GM12878 (cell line): ENCODE data around the gene TRMT44. TPM values are rescaled to one million over a fixed set of nuclear protein-coding genes. Genes with fewer than 3 reads are reported as not detected.

ENCODE experiments used
- ATAC-seq: fragments of 200-7000 bp; cut with Tn5 transposase; 3 replicates; pipeline ENCODE4 v1.9.1; 2020; ENCODE audit warnings: mild to moderate bottlenecking, moderate library complexity
- BruUV-seq: library from RNA; stranded (reverse); fragments of 400-500 nt; replicated peaks from 2 replicates; lab custom pipeline; 2021; lab: Mats Ljungman, UMichigan
- CTCF ChIA-PET: fragments of 300-600 bp; sonication (Branson Sonifier 250); formaldehyde crosslinking; extraction: SDS; loops from one replicate; lab custom pipeline; 2021; ENCODE audit warnings: inconsistent platforms; lab: Yijun Ruan, JAX
- POLR2A ChIA-PET: fragments of 350-600 bp; formaldehyde crosslinking; extraction: SDS; loops from one replicate; lab custom pipeline; 2021; ENCODE audit warnings: inconsistent platforms; lab: Charles Lee
- RAD21 ChIA-PET: fragments of 300-600 bp; sonication (Branson Sonifier 250); formaldehyde crosslinking; loops from one replicate; lab custom pipeline; 2023; ENCODE audit warnings: antibody characterized with exemption; ENCODE audit not compliant: unreplicated experiment; lab: Charles Lee
- SMC1A ChIA-PET: fragments of 300-600 bp; sonication (Branson Sonifier 250); formaldehyde crosslinking; loops from one replicate; lab custom pipeline; 2023; ENCODE audit not compliant: unreplicated experiment, uncharacterized antibody; lab: Charles Lee
- DNase-seq: peaks from one replicate; pipeline ENCODE4 v3.0.0-alpha.2; 2011; ENCODE audit warnings: low read depth, low spot score
- FAIRE-seq: peaks from 3 replicates; lab custom pipeline; 2011; peaks lifted over from hg19 to GRCh38; lab: Jason Lieb, UNC
- H2AFZ ChIP-seq: 2 replicates; pipeline ENCODE4 v1.6.0; 2011; ENCODE audit warnings: low read depth, low read length, control low read depth; ENCODE audit not compliant: control insufficient read depth
- H3K27ac ChIP-seq: 2 replicates; pipeline ENCODE4 v1.5.1; 2011; ENCODE audit warnings: control low read depth; ENCODE audit not compliant: control insufficient read depth, insufficient read depth
- H3K27me3 ChIP-seq, 2 experiments: replicated peaks in 1 of 2; 2 replicates each; pipeline versions ENCODE4 v1.6.0 to v1.6.1; 2011; ENCODE audit warnings: low read length in 1 of 2; ENCODE audit not compliant: control insufficient read depth in 2 of 2, insufficient read depth in 2 of 2
- H3K36me3 ChIP-seq, 2 experiments: 2 replicates each; pipeline ENCODE4 v1.5.1; 2011; ENCODE audit warnings: low read length in 1 of 2; ENCODE audit not compliant: control insufficient read depth in 2 of 2, insufficient read depth in 2 of 2
- H3K4me1 ChIP-seq: 2 replicates; pipeline ENCODE4 v1.6.1; 2011; ENCODE audit warnings: mild to moderate bottlenecking, low read length, moderate library complexity, mixed read lengths; ENCODE audit not compliant: control insufficient read depth, insufficient read depth
- H3K4me2 ChIP-seq: 2 replicates; pipeline ENCODE4 v1.6.0; 2011; ENCODE audit warnings: control low read depth; ENCODE audit not compliant: control insufficient read depth, insufficient read depth
- H3K4me3 ChIP-seq: fragments of 200-600 bp; sonication (generic); 2 replicates; pipeline ENCODE4 v1.5.1; 2016
- H3K79me2 ChIP-seq: 2 replicates; pipeline ENCODE4 v1.6.0; 2011; ENCODE audit warnings: low read length; ENCODE audit not compliant: control insufficient read depth, insufficient read depth
- H3K9ac ChIP-seq: 2 replicates; pipeline ENCODE4 v1.8.0; 2011; ENCODE audit warnings: low read length, control low read depth, mixed read lengths; ENCODE audit not compliant: control insufficient read depth, insufficient read depth
- H3K9me3 ChIP-seq: replicated peaks from 3 replicates; pipeline ENCODE4 v1.5.1; 2011; ENCODE audit warnings: mild to moderate bottlenecking, low read length; ENCODE audit not compliant: control insufficient read depth, insufficient read depth
- H4K20me1 ChIP-seq: 2 replicates; pipeline ENCODE4 v1.6.0; 2011; ENCODE audit not compliant: control insufficient read depth, insufficient read depth
- BACH1 ChIP-seq: fragments of 450-650 bp; IDR thresholded peaks from 2 replicates; pipeline ENCODE4 v1.6.1; 2017; ENCODE audit warnings: mild to moderate bottlenecking, borderline replicate concordance
- JUNB ChIP-seq: IDR thresholded peaks from 2 replicates; pipeline ENCODE4 v1.6.1; 2016; ENCODE audit warnings: antibody characterized with exemption, mild to moderate bottlenecking
- MEF2A ChIP-seq: IDR thresholded peaks from 2 replicates; pipeline ENCODE4 v1.6.1; 2011; ENCODE audit warnings: low read depth, mild to moderate bottlenecking, low read length, moderate library complexity; ENCODE audit not compliant: insufficient read depth
- MYB ChIP-seq: fragments of 150-350 bp; IDR thresholded peaks from 2 replicates; pipeline ENCODE4 v1.6.1; 2014; ENCODE audit warnings: mild to moderate bottlenecking, low read depth, low read length, borderline replicate concordance
- POU2F2 ChIP-seq: IDR thresholded peaks from 3 replicates; pipeline ENCODE4 v1.6.1; 2011; ENCODE audit warnings: low read depth, mild to moderate bottlenecking, low read length, borderline replicate concordance
- TAF1 ChIP-seq: IDR thresholded peaks from 2 replicates; pipeline ENCODE4 v1.6.1; 2011; ENCODE audit warnings: mild to moderate bottlenecking, low read depth, low read length, borderline replicate concordance
- WGBS: methylation state at CpG from one replicate; pipeline ENCODE4 v1.1.6; 2016; ENCODE audit warnings: low lambda C conversion rate; ENCODE audit not compliant: insufficient replicate concordance, insufficient coverage; ENCODE audit errors: missing lambda C conversion rate; 5-methylcytosine and 5-hydroxymethylcytosine counted together
- in situ Hi-C: fragments of 300-500 bp; cut with MboI; formaldehyde crosslinking; loops from 9 replicates; pipeline ENCODE4 v1.14.3; 2018; ENCODE audit warnings: mixed read lengths
- intact Hi-C: fragments of 100-400 bp; cut with micrococcal nuclease; formaldehyde crosslinking; loops from one replicate; pipeline ENCODE4 v1.14.2; 2022; ENCODE audit not compliant: unreplicated experiment
- polyA plus RNA-seq, 11 experiments: library from polyadenylated mRNA; depleted of rRNA in 4 of 11; unstranded in 6 of 11; stranded (reverse) in 5 of 11; fragments of >200 nt; fragmentation: Nextera tagmentation in 4 of 11; fragmentation: Illumina TruSeq in 1 of 11; extraction: Ambion mirVana in 4 of 11; extraction: Trizol in 1 of 11; gene quantifications; 1 replicate in 1 of 11; 2 replicates in 10 of 11; pipeline versions ENCODE4 v1.2.1 to v1.2.3, GENCODE V29; 2011 to 2016; ENCODE audit warnings: inconsistent platforms in 2 of 11, missing spikeins in 2 of 11, low read depth in 1 of 11
- total RNA-seq, 4 experiments: library from RNA; depleted of rRNA in 3 of 4; stranded (reverse); fragments of >200 nt in 3 of 4; fragmentation: Illumina TruSeq in 1 of 4; extraction: Trizol in 1 of 4; gene quantifications; 2 replicates each; pipeline versions ENCODE4 v1.2.1 to v1.2.3, GENCODE V29; 2013 to 2021
- TF ChIP-seq, protein P1 (sequence below): fragments of 450-650 bp; IDR thresholded peaks from 2 replicates; pipeline ENCODE4 v1.6.1; 2017; ENCODE audit warnings: antibody characterized with exemption, mild to moderate bottlenecking, moderate library complexity
- TF ChIP-seq, protein P2 (sequence below): IDR thresholded peaks from 2 replicates; pipeline ENCODE4 v1.6.1; 2011; ENCODE audit warnings: borderline replicate concordance, low read depth, mild to moderate bottlenecking, moderate library complexity, low read length; ENCODE audit not compliant: insufficient read depth, poor library complexity, severe bottlenecking
- TF ChIP-seq, protein P3 (sequence below): IDR thresholded peaks from 2 replicates; pipeline ENCODE4 v1.6.1; 2012; ENCODE audit warnings: low read length, inconsistent platforms
- TF ChIP-seq, protein P4 (sequence below): fragments of 450-650 bp; IDR thresholded peaks from 2 replicates; pipeline ENCODE4 v1.6.1; 2016; ENCODE audit warnings: mild to moderate bottlenecking
- TF ChIP-seq, protein P5 (sequence below): IDR thresholded peaks from 2 replicates; pipeline ENCODE4 v1.6.1; 2011; ENCODE audit warnings: low read depth, low read length, improper control_type of control experiment, borderline replicate concordance

TRMT44 gene
- total and polyA plus RNA-seq, 10 of the 15 experiments (the other 5 are each of a cell fraction or from before 2014, with no cell fraction given): 1.3 to 18.5 (median 10.1) TPM

DNA sequence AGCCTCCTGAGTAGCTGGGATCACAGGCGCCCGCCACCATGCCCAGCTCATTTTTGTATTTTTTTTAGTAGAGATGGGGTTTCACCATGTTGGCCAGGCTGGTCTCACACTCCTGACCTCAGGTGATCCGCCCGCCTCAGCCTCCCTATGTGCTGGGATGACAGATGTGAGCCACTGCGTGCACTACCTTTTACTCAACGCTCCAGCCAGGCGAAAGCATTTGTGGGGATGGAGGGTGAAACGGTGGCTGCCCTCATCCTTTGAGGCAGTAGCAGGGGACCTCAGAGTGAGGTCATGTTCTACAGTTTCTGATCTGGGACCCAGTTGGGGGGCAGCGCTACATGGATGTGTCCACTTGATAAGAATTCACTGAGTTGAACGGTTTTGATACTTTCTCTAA, 73.8 kb downstream of the TRMT44 start (continued):
- TF ChIP-seq, protein P1, sequence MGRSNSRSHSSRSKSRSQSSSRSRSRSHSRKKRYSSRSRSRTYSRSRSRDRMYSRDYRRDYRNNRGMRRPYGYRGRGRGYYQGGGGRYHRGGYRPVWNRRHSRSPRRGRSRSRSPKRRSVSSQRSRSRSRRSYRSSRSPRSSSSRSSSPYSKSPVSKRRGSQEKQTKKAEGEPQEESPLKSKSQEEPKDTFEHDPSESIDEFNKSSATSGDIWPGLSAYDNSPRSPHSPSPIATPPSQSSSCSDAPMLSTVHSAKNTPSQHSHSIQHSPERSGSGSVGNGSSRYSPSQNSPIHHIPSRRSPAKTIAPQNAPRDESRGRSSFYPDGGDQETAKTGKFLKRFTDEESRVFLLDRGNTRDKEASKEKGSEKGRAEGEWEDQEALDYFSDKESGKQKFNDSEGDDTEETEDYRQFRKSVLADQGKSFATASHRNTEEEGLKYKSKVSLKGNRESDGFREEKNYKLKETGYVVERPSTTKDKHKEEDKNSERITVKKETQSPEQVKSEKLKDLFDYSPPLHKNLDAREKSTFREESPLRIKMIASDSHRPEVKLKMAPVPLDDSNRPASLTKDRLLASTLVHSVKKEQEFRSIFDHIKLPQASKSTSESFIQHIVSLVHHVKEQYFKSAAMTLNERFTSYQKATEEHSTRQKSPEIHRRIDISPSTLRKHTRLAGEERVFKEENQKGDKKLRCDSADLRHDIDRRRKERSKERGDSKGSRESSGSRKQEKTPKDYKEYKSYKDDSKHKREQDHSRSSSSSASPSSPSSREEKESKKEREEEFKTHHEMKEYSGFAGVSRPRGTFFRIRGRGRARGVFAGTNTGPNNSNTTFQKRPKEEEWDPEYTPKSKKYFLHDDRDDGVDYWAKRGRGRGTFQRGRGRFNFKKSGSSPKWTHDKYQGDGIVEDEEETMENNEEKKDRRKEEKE: no peak
- TF ChIP-seq, all 136 proteins: peak for 0

DNA sequence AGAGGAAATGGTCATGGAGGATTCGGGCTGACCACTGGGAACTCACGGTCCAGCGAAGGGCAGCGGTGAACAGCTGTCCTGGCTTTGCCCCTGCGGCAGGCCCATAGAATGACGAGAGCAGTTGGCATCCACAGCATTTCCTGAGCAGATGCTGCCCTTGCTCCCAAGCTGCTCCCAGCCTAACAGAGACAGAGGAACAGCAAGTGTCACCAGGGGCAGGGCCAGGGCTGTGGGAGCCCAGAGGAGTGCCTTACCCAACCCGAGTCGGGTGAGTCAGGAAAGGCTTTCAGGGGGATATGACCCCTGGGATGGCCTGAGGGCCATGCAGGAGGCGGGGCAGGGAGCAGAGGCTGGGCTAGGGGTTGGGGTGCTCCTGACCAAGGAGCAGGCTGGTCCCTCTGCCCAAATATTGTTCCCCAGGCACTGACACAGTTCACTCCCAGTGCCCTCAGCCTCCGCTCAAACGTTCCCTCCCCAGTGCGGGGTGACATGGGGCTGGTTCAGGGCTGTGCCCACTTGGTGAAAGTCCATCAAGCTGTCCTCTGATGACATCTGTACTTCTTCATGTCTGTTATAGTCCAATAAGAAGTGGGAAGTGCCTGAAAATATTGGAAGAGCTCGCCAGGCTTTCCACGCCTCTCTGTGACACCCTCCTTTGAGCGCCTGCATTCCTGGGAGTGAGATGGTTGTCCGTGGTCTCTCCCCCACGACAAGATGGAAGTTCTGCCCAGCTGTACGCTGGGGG, 74.9 kb downstream of the TRMT44 start:
- intact Hi-C loops (no loop called here), in situ Hi-C loops (no loop called here)
- Histone ChIP-seq H2AFZ (no peak overlapping the region), H3K4me3 (no peak overlapping the region), H3K4me2 (no peak overlapping the region), H3K27ac (no peak overlapping the region), H3K79me2 (no peaks in the 10 kb centered on the region), H3K9ac (no peak overlapping the region), H3K27me3 (no peaks in the 10 kb centered on the region; a peak in 1 of 4 replicates), H3K36me3 (no peaks in the 10 kb centered on the region), H3K4me1 (no peaks in the 10 kb centered on the region), H4K20me1 (no peaks in the 10 kb centered on the region), H3K9me3 (no peaks in the 10 kb centered on the region; the same call in 2 of the 3 replicates)
- CTCF ChIA-PET: no interaction called here
- RAD21 ChIA-PET: no interaction called here
- ATAC-seq (no peak), FAIRE-seq (no peak), DNase-seq (no peak)
- SMC1A ChIA-PET: no interaction called here
- POLR2A ChIA-PET: no interaction called here
- no TSS peak for BruUV-seq
- WGBS: 54% methylated on average over 18 of the region's 18 CpGs
- TF ChIP-seq, protein P2, sequence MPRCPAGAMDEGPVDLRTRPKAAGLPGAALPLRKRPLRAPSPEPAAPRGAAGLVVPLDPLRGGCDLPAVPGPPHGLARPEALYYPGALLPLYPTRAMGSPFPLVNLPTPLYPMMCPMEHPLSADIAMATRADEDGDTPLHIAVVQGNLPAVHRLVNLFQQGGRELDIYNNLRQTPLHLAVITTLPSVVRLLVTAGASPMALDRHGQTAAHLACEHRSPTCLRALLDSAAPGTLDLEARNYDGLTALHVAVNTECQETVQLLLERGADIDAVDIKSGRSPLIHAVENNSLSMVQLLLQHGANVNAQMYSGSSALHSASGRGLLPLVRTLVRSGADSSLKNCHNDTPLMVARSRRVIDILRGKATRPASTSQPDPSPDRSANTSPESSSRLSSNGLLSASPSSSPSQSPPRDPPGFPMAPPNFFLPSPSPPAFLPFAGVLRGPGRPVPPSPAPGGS: no peak
- TF ChIP-seq MYB (no peak), MEF2A (no peak), BACH1 (no peak), POU2F2 (no peak), JUNB (no peak), TAF1 (no peak)
- TF ChIP-seq, protein P3, sequence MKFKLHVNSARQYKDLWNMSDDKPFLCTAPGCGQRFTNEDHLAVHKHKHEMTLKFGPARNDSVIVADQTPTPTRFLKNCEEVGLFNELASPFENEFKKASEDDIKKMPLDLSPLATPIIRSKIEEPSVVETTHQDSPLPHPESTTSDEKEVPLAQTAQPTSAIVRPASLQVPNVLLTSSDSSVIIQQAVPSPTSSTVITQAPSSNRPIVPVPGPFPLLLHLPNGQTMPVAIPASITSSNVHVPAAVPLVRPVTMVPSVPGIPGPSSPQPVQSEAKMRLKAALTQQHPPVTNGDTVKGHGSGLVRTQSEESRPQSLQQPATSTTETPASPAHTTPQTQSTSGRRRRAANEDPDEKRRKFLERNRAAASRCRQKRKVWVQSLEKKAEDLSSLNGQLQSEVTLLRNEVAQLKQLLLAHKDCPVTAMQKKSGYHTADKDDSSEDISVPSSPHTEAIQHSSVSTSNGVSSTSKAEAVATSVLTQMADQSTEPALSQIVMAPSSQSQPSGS: no peak
- TF ChIP-seq, protein P4, sequence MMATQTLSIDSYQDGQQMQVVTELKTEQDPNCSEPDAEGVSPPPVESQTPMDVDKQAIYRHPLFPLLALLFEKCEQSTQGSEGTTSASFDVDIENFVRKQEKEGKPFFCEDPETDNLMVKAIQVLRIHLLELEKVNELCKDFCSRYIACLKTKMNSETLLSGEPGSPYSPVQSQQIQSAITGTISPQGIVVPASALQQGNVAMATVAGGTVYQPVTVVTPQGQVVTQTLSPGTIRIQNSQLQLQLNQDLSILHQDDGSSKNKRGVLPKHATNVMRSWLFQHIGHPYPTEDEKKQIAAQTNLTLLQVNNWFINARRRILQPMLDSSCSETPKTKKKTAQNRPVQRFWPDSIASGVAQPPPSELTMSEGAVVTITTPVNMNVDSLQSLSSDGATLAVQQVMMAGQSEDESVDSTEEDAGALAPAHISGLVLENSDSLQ: no peak
- TF ChIP-seq, protein P5, sequence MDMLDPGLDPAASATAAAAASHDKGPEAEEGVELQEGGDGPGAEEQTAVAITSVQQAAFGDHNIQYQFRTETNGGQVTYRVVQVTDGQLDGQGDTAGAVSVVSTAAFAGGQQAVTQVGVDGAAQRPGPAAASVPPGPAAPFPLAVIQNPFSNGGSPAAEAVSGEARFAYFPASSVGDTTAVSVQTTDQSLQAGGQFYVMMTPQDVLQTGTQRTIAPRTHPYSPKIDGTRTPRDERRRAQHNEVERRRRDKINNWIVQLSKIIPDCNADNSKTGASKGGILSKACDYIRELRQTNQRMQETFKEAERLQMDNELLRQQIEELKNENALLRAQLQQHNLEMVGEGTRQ: no peak
